GM03348 (cell line): Measurements from ENCODE around the gene SELPLG.
A peak's percentile ranks its signal among the peaks of the same experiment; 100 is the strongest.
"Not testable (repeated sequence)": the region's sequence is repeated elsewhere in the genome, so short reads cannot be mapped to it uniquely, and the experiment has no call there.

Experiments
- DNase-seq: peaks from one replicate; pipeline ENCODE4 v3.0.0; 2012; ENCODE audit warnings: low spot score

The SELPLG gene

DNA sequence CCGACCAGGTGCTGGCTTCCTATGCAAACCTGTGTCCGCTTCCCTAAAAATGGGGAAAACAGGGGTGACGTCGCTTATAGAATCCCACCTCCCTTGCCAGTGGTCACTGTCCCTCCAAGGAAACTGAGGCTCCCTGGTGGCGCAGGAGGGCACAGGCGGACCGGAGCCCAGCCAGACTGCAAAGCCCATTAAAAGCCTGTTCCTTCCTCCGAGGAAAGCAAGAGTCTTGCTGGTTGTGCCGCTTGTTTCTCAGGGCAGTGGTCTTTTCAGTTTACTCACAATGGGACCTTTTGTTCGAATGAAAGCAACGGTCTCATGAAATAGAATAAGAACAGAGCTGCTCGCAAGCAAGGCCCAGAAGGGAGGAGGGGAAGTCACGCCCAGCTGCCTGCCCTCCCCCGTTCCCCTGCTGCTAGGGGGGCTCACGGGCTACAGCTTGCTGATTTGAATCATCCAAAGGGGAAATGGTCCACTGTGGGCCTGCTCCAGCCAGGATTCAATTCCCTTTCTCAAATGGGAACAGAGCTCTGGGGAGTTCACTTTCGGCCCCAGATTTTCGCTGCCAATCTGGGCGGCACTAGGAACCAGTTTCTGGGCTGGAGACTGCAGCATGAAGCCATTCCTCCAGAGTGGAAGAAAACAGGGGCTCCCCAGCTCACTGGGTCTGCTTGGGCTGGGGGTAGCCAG, 4.6 kb upstream of the SELPLG start:
- DNase-seq: no peak

DNA sequence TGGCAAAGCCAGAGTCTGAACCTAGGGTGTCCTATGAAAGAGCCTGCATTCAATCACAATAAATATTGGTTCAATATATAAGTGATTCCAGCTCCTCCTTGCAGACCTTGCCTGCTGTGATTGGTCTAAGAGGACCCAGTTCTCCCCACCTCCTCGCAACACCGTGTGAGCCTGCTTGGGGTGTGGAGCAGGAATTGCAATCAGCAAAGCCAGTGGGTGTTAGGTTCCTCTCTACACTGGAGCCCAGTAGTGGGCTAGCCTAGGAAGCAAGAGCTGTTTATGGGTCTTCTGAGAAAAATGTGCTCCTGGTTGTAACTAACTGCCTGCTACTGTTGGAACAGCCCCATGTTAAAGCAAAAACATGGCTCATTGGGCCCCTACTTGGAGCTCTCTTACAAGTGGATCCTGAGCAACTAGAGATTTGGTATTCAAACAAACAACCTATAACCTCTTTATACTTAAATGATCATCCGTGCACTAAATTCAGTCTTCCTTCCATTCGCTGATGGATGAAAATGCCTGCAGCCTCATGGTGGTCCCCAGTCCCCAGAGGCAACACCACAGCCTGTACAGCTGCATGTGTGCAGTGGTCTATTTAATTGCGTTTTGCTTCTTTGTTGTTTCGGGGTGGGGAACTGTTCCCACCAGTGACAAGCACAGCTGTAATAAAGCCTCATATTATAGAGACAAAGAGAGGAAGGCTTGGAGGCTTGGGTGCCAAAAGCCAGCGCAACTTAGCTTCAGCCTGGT, 3.7 kb upstream of the SELPLG start:
- no peak for DNase-seq

DNA sequence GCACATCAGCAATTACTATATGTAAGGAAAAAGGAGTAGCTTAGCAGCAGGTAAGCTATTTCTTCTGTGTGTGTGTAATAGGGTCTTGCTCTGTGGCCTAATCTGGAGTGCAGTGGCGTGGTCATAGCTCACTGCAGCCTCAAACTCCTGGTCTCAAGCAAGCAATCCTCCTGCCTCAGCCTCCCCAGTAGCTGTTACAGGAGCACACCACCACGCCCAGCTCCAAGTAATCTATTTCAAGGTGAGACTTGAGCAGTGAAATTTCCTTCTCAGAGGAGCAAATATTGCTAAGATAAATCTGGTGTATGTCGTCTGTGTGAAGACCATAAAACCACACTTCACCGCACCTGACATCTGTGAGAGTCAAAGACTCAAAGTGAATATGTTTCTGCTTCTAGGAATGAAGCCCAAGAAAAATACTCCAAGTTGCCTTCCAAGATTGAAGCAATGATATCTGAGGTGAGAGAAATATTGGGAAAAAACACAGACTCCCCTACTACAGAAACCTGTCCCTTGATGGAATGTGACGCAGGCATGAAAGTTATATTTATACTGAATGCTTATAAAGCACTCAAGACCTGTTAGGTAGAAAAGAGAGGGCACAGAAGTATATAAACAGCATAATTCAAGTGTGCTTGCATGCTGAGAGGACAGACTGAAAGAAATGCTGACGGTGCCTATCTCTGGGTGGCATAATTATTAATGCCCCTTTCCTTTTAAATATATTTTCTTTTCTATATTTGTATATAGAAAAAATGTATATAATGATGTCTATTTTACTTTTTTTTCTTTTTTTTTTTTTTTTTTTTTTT, 2.5 kb upstream of the SELPLG start:
- DNase-seq: no peak

- DNase-seq: no peak
Observed at GRCh38 chr12:108635201-108635996, 1.7 kb upstream of the SELPLG start.

- no peak for DNase-seq
Observed at GRCh38 chr12:108634341-108634751, 652 bp upstream of the SELPLG start.

DNA sequence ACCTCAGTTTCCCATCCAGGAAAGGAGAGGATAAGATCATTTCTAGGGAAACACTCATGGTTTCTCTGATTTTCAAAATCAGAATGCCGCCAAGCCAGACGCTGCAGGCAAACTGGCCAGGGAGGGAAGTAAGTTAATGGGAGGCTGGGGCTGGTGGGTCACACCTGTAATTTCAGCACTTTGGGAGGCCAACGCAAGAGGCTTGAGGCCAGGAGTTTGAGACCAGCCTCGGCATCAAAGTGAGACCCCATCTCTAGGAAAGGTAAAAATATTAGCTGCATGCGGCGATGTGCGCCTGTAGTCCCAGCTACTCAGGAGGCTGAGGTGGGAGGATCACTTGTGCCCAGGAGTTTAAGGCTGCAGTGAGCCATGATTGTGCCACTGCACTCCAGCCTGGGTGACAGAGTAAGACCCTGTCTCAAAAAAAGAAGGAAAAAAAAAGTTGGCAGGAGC, 587 bp downstream of the SELPLG start:
- DNase-seq: no peak

- DNase-seq: not testable (repeated sequence)
Observed at GRCh38 chr12:108631261-108631660, 2.4 kb downstream of the SELPLG start.

DNA sequence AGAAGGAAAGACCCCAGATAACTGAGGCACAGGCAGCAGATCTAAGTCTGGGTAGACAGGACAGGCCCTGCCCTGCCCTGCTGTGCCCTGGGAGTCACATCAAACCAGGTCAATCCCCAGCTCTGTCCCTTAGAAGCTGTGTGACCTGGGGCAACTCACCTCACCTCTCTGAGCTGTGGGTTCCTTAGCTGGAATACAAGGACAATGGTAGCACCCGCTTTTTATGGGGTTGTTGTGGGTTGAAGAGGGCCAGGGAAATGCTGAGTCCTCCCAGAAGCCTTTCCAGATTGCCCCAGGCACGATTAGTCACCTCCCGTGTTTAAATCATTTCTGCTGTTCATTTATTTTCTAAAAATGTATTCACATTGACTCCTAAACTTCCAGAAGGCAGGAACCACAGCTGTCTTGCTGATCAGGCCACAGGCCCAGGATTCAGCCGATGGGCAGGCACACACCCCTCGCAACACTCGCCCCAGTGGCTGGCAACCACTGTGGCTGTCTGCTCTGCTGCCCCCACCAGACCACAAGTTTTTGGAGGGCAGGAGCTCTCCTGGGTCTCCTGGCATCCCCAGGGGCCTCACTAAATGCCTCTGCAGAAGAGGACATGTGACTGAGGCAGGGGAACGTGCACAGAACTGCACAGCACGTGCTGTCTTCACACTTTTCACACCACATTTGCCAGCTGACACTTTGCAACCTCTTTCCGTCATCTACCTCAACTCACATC, 3.0 kb downstream of the SELPLG start:
- DNase-seq: peak; percentile 78

GRCh38 chr12:108629824-108630476, 3.7 kb downstream of the SELPLG start:
- DNase-seq: peak; percentile 88

DNA sequence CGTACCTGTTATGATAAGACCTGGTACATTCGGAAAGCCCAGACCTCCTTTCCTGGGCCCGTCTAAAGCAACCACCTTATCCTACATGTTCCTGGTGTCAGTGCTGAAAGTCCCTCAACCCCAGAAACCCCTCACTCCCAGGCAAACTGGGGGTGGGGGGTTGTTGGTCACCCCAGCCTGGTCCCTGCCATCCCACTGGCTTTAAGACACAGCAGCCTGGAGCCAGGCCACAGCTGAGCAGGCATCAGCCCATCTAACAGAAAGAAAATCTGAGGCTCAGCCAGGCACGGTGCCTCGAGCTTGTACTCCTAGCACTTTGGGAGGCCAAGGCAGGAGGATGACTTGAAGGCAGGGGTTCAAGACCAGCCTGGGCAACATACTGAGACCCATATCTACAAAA, 4.5 kb downstream of the SELPLG start:
- no peak for DNase-seq

DNA sequence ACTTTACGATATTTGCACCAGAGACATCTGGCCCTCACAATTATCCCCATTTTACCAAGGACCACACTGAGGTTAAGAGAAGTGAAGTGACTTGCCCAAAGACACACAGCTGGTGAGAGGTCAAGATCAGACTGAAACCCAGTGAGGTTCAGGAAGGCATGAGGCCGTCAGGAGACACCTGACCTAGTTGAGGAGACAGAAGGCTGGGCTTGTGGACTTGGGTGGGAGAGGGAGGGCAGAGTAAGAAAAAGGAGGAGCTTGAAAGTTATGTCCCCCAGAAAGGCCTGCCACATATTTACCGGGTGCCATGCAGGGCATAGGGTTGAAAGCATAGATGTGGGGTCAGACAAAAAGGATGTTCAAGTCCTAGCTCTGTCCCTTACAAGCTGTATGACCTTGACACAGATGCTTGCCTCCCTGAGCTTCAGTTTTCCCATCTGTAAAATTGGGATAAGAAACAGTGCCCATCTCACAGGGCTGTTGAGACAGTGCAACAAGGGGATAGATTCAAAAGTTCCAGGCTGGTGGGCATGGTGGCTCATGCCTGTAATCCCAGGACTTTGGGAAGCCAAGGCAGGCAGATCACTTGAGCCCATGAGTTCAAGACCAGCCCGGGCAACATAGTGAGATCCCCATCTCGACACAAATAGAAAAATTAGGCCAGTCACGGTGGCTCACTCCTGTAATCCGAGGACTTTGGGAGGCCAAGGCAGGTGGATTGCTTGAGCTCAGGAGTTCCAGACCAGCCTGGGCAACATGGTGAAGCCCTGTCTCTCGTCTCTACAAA, 6.4 kb downstream of the SELPLG start:
- no peak for DNase-seq

DNA sequence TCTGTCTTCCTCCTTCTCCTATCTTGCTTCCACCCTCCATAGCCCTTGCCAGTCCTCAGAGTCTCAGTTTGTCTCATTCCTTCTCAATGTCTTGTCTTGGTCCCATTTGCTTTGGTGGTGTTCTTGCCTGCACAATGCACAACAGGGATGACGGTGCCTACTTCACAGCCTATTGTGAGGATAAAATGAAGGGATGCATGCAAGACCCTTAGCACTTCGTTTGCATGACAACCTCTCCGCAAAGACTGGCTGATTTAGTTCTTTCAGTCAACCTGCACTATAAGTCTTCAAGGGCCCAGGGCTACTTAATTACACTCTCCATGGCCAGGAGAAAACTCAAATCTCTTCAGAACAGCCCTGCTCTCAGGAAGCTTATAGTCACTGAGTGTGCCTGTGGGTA, 8.5 kb downstream of the SELPLG start:
- DNase-seq: no peak

GRCh38 chr12:108623577-108623976, 10.1 kb downstream of the SELPLG start:
- DNase-seq: no peak

GRCh38 chr12:108622921-108623514, 10.7 kb downstream of the SELPLG start:
- no peak for DNase-seq

- no peak for DNase-seq
Observed at GRCh38 chr12:108622421-108622820, 11.3 kb downstream of the SELPLG start.

DNA sequence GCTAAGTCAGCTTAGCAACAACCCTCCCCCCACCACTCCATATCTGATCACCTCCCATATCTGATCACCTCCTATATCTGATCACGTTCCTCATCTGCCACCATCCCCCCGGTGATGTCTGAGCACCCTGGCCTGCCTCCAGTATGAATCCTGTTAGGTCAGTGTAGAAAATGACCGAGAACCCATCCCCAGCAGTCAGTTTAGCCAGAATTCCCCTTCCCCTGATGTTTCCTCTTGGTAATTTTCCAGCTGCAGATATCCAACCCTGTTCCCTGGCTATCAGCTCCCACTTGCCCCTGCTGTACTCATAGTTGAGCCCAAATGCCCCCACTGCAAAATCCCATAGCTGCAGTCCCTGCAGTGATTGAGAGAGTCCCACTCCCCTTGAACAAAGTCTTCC, 12.5 kb downstream of the SELPLG start:
- no peak for DNase-seq

DNA sequence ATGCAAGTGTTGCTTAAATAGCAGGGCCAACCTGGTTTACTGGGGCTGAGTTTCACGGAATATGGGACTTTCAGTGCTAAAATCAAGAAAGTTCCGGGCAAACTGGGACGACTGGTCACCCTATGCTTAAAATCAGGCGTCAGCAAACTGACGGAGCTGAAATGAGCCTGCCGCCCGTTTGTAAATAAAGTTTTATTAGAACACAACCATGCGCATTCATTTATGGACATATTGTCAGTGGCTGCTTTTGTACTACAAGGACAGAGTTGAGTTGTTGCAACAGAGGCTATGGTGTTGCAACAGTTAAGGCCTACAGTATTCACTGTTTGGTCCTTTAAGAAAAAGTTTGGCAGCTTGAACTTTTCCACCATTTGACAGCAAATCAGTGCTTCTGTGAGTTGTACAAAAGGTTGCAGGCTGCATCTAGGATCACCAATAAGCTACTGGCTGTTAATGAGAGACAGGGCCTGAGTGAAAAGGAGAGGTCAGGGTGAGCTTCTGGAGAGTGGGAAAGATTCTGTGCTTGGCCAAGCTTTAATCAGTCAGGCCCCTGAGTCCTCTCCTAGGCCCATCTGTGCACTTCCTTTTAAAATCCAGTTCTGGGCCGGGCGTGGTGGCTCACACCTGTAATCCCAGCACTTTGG, 13.3 kb downstream of the SELPLG start:
- DNase-seq: no peak

- DNase-seq: no peak
Observed at GRCh38 chr12:108619369-108620160, 14.1 kb downstream of the SELPLG start.
